ENCODE data around the gene TENM4. TPM values are rescaled to one million over a fixed set of nuclear protein-coding genes. Genes with fewer than 3 reads are reported as not detected.

TENM4 gene
- total and polyA plus RNA-seq, 5 experiments from 2014 or later = not detected

- POLR2A ChIA-PET = no interaction called here
- H3K27me3 Mint-ChIP-seq = peaks cover 0 to 17% (median 3%) of the 10 kb centered on the region in 5 donors
- no peaks in the 10 kb centered on the region for H3K4me1 Mint-ChIP-seq
- no peak overlapping the region for H3K27ac Mint-ChIP-seq
- ATAC-seq = no peak
- no peak overlapping the region for H3K4me3 Mint-ChIP-seq
- H3K9me3 Mint-ChIP-seq = no peaks in the 10 kb centered on the region
- no peaks in the 10 kb centered on the region for H3K36me3 Mint-ChIP-seq
- no peak for DNase-seq
These were observed 390.0 kb downstream of the TENM4 start for GRCh38 chr11:79050786-79051185.

- DNase-seq (no peak), ATAC-seq (no peak)
- POLR2A ChIA-PET = no interaction called here
These were observed 391.1 kb downstream of the TENM4 start for GRCh38 chr11:79049741-79050179.

DNA sequence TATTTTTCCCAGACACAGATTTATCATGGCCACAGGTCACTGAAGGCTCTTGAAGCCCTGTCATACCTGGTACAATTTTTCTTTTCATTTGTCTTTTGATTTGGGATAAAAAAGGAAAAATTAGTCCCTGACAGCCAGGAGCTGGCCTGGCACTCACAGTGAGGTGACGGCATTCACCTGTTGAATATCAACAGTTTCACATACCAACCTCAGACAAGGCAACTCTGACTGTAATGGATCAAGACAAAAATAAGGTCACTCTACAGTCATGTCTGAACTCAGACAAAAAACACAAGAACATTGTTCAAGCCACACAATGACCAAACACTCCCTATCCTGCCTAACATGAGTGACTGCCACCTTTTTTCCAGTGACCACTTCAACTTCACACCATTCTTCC is 392.9 kb downstream of the TENM4 start:
- ATAC-seq (no peak), DNase-seq (no peak)
- H3K27ac Mint-ChIP-seq = no peak overlapping the region
- no peaks in the 10 kb centered on the region for H3K9me3 Mint-ChIP-seq
- H3K4me3 Mint-ChIP-seq = no peak overlapping the region
- no peaks in the 10 kb centered on the region for H3K4me1 Mint-ChIP-seq
- H3K36me3 Mint-ChIP-seq = no peaks in the 10 kb centered on the region
- POLR2A ChIA-PET = no interaction called here
- peaks cover 0 to 20% (median 2%) of the 10 kb centered on the region in 5 donors for H3K27me3 Mint-ChIP-seq

More at GRCh38 chr11:79049741-79050179, 391.1 kb downstream of the TENM4 start:
- Mint-ChIP-seq H3K4me3 (no peak overlapping the region), H3K36me3 (no peaks in the 10 kb centered on the region), H3K27me3 (peaks cover 0 to 23% (median 0%) of the 10 kb centered on the region in 5 donors), H3K9me3 (no peaks in the 10 kb centered on the region), H3K4me1 (no peaks in the 10 kb centered on the region), H3K27ac (no peak overlapping the region)

DNA sequence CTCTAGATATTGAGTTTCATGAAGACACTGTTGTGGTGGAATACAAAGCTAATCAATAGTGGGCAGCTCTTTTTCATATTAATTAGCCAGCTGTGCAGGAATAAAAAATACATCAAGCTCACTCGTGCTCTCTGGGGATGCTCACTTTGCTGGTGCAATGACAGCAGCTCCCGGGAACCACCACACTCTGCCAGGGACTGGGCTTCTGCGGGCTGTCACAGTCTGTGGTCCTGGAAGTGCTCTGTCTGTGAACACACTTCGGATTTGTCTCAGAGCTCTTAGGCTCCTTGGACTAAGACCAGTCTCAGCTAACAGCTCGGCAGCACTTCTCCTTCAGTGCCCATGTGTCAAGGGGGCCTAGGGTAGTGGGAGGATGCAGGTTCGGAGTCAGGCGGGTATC is 393.5 kb downstream of the TENM4 start:
- Mint-ChIP-seq H3K27ac (no peak overlapping the region), H3K4me1 (no peaks in the 10 kb centered on the region), H3K4me3 (no peak overlapping the region)

DNA sequence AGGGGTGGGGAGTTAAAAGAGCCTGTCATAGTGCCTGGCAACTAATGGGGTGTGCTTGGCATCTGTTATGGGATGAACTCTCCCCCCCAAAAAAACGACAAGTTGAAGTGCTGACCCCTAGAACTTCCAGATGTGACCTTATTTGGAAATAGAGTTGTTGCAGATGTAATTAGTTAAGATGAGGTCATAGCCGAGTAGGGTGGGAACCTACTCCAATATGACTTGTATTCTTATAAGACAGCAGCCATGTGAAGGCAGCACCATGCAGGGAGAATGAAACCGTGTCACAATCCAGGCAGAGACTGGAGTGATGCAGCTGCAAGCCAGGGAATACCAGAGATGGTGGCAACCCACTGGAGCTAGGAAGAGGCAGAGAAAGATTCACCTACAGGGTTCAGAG is 394.5 kb downstream of the TENM4 start:
- Mint-ChIP-seq H3K4me3 (no peak overlapping the region), H3K9me3 (peaks cover 0 to 2% (median 0%) of the 10 kb centered on the region in 9 donors), H3K27ac (no peak overlapping the region), H3K27me3 (peaks cover 0 to 22% (median 3%) of the 10 kb centered on the region in 5 donors), H3K4me1 (no peaks in the 10 kb centered on the region), H3K36me3 (no peaks in the 10 kb centered on the region)
- no peak for ATAC-seq
- POLR2A ChIA-PET = no interaction called here
- no peak for DNase-seq

More for the DNA sequence above, 393.5 kb downstream of the TENM4 start:
- Mint-ChIP-seq H3K36me3 (no peaks in the 10 kb centered on the region), H3K9me3 (no peaks in the 10 kb centered on the region), H3K27me3 (peaks cover 0 to 22% (median 3%) of the 10 kb centered on the region in 5 donors)
- ATAC-seq (no peak), DNase-seq (no peak)
- POLR2A ChIA-PET = no interaction called here

GRCh38 chr11:79045800-79046304 is 395.0 kb downstream of the TENM4 start:
- no peak for DNase-seq
- Mint-ChIP-seq H3K27me3 (peaks cover 0 to 22% (median 3%) of the 10 kb centered on the region in 5 donors), H3K9me3 (peaks cover 0 to 2% (median 0%) of the 10 kb centered on the region in 9 donors), H3K4me1 (no peaks in the 10 kb centered on the region), H3K27ac (no peak overlapping the region), H3K4me3 (no peak overlapping the region), H3K36me3 (no peaks in the 10 kb centered on the region)
- POLR2A ChIA-PET = no interaction called here
- no peak for ATAC-seq

GRCh38 chr11:79045018-79045799 is 395.6 kb downstream of the TENM4 start:
- POLR2A ChIA-PET = no interaction called here
- no peak overlapping the region for H3K4me3 Mint-ChIP-seq
- H3K27ac Mint-ChIP-seq = no peak overlapping the region
- H3K4me1 Mint-ChIP-seq = no peaks in the 10 kb centered on the region
- peaks cover 0 to 22% (median 3%) of the 10 kb centered on the region in 5 donors for H3K27me3 Mint-ChIP-seq
- H3K9me3 Mint-ChIP-seq = peaks cover 0 to 2% (median 0%) of the 10 kb centered on the region in 9 donors
- ATAC-seq = no peak
- DNase-seq = no peak
- H3K36me3 Mint-ChIP-seq = no peaks in the 10 kb centered on the region

DNA sequence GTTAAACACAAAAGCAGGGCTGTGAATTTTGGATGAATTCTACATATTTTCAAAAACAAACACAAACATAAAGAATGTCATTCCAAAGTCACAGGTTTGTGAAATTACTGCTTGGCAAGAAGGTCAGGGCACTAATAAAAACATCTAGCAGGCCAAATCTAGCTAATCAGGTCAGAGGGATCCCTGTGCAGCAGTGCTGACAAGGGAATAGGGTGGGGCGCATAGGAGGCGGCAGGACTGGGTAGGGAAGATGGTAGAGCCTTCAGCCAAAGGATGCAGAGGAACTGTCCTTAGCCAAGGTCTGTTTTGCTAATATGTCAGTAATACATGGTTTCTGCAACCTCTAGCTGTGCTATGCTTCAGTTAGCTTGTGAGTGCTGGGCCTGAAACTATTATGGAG is 396.6 kb downstream of the TENM4 start:
- Mint-ChIP-seq H3K9me3 (peaks cover 0 to 2% (median 0%) of the 10 kb centered on the region in 9 donors), H3K27me3 (peaks cover 0 to 19% (median 1%) of the 10 kb centered on the region in 5 donors), H3K36me3 (no peaks in the 10 kb centered on the region), H3K4me1 (no peaks in the 10 kb centered on the region), H3K4me3 (no peak overlapping the region), H3K27ac (no peak overlapping the region)
- no peak for ATAC-seq
- DNase-seq = no peak
- POLR2A ChIA-PET = no interaction called here

DNA sequence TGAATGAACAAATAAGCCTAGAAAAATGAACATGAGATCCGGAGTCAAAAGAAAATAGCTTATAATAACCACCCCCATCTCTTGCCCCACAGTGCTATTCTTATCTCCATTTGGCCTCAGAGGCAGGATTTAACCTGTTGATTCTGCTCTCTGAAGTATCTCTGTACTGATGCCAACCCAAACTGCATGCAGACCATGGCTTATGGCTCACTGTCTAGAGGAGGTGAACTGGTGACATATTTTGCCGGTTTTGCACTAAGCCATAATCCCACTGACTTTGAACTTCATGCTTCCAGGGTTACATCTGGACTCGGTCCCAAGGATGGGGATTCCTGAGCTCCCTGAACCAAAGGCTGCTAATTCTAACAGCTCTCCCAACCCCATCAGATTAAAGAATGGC is 397.1 kb downstream of the TENM4 start:
- Mint-ChIP-seq H3K9me3 (peaks cover 0 to 2% (median 0%) of the 10 kb centered on the region in 9 donors), H3K36me3 (no peaks in the 10 kb centered on the region), H3K4me1 (no peaks in the 10 kb centered on the region), H3K27ac (no peak overlapping the region), H3K27me3 (peaks cover 0 to 19% (median under 1%) of the 10 kb centered on the region in 5 donors), H3K4me3 (no peak overlapping the region)
- POLR2A ChIA-PET = no interaction called here
- ATAC-seq (no peak), DNase-seq (no peak)

GRCh38 chr11:79042824-79043223 is 398.0 kb downstream of the TENM4 start:
- no peak for ATAC-seq
- DNase-seq = no peak
- H3K9me3 Mint-ChIP-seq = peaks cover 0 to 2% (median 0%) of the 10 kb centered on the region in 9 donors
- H3K4me3 Mint-ChIP-seq = no peak overlapping the region
- no peaks in the 10 kb centered on the region for H3K4me1 Mint-ChIP-seq
- H3K27me3 Mint-ChIP-seq = peaks cover 0 to 15% (median 0%) of the 10 kb centered on the region in 5 donors
- H3K36me3 Mint-ChIP-seq = no peaks in the 10 kb centered on the region
- POLR2A ChIA-PET = no interaction called here
- no peak overlapping the region for H3K27ac Mint-ChIP-seq

DNA sequence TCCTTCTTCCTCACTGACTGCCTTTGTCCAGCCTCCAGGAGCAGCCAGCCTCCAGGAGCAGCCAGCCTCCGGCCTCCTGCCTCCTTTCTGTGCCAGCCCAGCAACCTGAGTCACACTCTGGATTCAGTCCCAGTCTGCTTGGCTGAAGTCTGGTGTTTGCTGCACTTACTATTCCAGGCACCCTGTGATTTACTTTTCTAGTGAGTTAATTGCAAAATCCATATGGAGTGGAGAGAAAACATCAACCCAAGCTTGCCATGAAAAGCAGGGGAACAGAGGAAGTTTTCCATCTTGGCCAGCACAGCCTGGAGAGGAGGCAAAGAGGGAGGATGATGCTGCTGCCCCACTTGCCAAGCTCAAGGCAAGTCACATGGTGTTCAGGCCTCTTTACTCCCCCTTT is 400.5 kb downstream of the TENM4 start:
- no peak for ATAC-seq
- H3K27ac Mint-ChIP-seq = no peak overlapping the region

DNA sequence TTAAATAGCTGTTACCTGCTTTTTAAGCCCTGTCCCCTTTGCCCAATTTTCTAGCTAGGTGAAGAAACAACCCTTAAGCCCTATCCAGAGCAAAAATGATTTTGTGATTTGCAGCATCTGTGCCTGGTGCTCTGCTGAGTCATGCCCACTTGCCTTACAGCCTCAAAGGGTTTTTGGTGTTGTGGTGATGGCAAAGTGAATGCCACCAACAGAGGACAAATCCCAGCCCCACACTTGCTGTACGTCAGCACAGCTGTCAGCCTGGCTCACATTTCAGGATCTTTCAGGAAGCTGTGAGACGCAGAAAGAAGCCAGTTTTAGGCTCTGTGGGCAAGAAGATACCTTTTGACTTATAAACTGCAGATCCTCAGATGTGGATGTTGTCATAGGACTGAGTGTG is 401.7 kb downstream of the TENM4 start:
- Mint-ChIP-seq H3K9me3 (peaks cover 0 to 2% (median 0%) of the 10 kb centered on the region in 9 donors), H3K4me1 (no peaks in the 10 kb centered on the region), H3K27ac (no peak overlapping the region), H3K36me3 (no peaks in the 10 kb centered on the region), H3K27me3 (peaks cover 0 to 6% (median 3%) of the 10 kb centered on the region in 5 donors), H3K4me3 (no peak overlapping the region)
- DNase-seq (no peak), ATAC-seq (no peak)
- POLR2A ChIA-PET = no interaction called here

More for the DNA sequence above, 400.5 kb downstream of the TENM4 start:
- Mint-ChIP-seq H3K27me3 (peaks cover 0 to 10% (median 3%) of the 10 kb centered on the region in 5 donors), H3K4me3 (no peak overlapping the region), H3K36me3 (no peaks in the 10 kb centered on the region), H3K4me1 (no peaks in the 10 kb centered on the region), H3K9me3 (peaks cover 0 to 2% (median 0%) of the 10 kb centered on the region in 9 donors)
- POLR2A ChIA-PET = no interaction called here
- DNase-seq = no peak

DNA sequence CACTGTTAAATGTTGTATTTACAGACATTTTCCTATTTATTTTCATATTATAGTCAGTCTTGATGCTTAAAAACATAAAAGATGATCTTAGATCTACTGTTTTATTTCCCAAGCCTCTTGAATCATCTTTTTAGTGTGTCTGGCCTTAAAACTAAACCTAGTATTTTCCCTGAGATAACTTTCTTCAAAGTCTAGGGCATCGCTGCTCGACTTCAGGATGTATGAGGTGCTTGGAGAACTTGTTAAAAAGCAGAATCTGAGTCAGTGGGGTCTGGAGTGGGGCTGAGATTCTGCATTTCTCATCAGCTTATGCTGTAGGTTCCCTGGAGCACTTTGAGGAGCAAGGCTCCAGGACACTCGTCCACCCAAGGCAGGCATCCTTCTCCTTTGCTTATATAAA is 404.9 kb downstream of the TENM4 start:
- ATAC-seq = no peak
- H3K4me1 Mint-ChIP-seq = no peaks in the 10 kb centered on the region
- no peaks in the 10 kb centered on the region for H3K36me3 Mint-ChIP-seq
- no peak overlapping the region for H3K4me3 Mint-ChIP-seq
- POLR2A ChIA-PET = no interaction called here
- no peak overlapping the region for H3K27ac Mint-ChIP-seq
- no peaks in the 10 kb centered on the region for H3K9me3 Mint-ChIP-seq
- no peak for DNase-seq
- peaks cover 10 to 25% (median 14%) of the 10 kb centered on the region in 5 donors for H3K27me3 Mint-ChIP-seq

Measured in naive thymus-derived CD8-positive, alpha-beta T cell (primary cell).